H1 (cell line): ENCODE results near the gene SERPINB5. TPM values are rescaled to one million over a fixed set of nuclear protein-coding genes. Genes with fewer than 3 reads are reported as not detected.

Experiments used
- CTCF ChIA-PET: fragments of 300-600 bp; sonication (Branson Sonifier 250); formaldehyde crosslinking; loops from one replicate; lab custom pipeline; 2021; ENCODE audit not compliant: partially characterized antibody; lab: Charles Lee
- POLR2A ChIA-PET: fragments of 300-600 bp; sonication (Branson Sonifier 250); formaldehyde crosslinking; loops from one replicate; lab custom pipeline; 2021; ENCODE audit warnings: inconsistent platforms; ENCODE audit not compliant: partially characterized antibody; lab: Charles Lee
- DNase-seq, 2 experiments: peaks; one replicate each; pipeline versions ENCODE4 v3.0.0 to v3.0.0-alpha.2; 2010 to 2022; ENCODE audit warnings: low spot score in 2 of 2, low read depth in 1 of 2, mixed read lengths in 1 of 2
- FAIRE-seq: peaks from 2 replicates; lab custom pipeline; 2011; peaks lifted over from hg19 to GRCh38; lab: Jason Lieb, UNC
- H2AFZ ChIP-seq: 2 replicates; pipeline ENCODE4 v1.8.1; 2012; ENCODE audit warnings: low read length, inconsistent platforms
- H2AK5ac ChIP-seq: 2 replicates; pipeline ENCODE4 v1.6.1; 2013; ENCODE audit warnings: low read depth, low read length
- H2BK120ac ChIP-seq: replicated peaks from 2 replicates; pipeline ENCODE3; 2013; ENCODE audit warnings: low read depth, low read length, inconsistent platforms
- H2BK12ac ChIP-seq: 2 replicates; pipeline ENCODE4 v1.6.1; 2013; ENCODE audit warnings: low read depth, low read length
- H2BK15ac ChIP-seq: 2 replicates; pipeline ENCODE4 v1.6.1; 2013; ENCODE audit warnings: low read length
- H2BK20ac ChIP-seq: 2 replicates; pipeline ENCODE4 v1.6.1; 2013; ENCODE audit warnings: low read length
- H2BK5ac ChIP-seq: 2 replicates; pipeline ENCODE4 v1.6.1; 2013; ENCODE audit warnings: low read depth, low read length
- H3K14ac ChIP-seq: 2 replicates; pipeline ENCODE4 v1.6.1; 2013; ENCODE audit warnings: inconsistent platforms; ENCODE audit not compliant: insufficient read length
- H3K18ac ChIP-seq: 2 replicates; pipeline ENCODE4 v1.6.1; 2013; ENCODE audit warnings: low read length; ENCODE audit errors: extremely low read depth
- H3K23ac ChIP-seq: 2 replicates; pipeline ENCODE4 v1.6.1; 2013; ENCODE audit warnings: inconsistent platforms; ENCODE audit not compliant: insufficient read length
- H3K23me2 ChIP-seq: 2 replicates; pipeline ENCODE4 v1.6.1; 2013; ENCODE audit warnings: low read depth, low read length
- H3K27ac ChIP-seq: 2 replicates; pipeline ENCODE4 v1.6.1; 2011; ENCODE audit warnings: low read depth, low read length, inconsistent platforms
- H3K27me3 ChIP-seq, 4 experiments: replicated peaks in 1 of 4; 1 replicate in 1 of 4; 2 replicates in 3 of 4; pipeline versions ENCODE4 v1.6.1 to v1.8.1; 2011 to 2013; ENCODE audit warnings: low read length in 3 of 4, mild to moderate bottlenecking in 3 of 4, inconsistent platforms in 2 of 4, mixed read lengths in 2 of 4, moderate library complexity in 1 of 4; ENCODE audit not compliant: control insufficient read depth in 3 of 4, insufficient read depth in 3 of 4; ENCODE audit errors: extremely low read depth in 1 of 4
- H3K36me3 ChIP-seq, 4 experiments: 2 replicates each; pipeline versions ENCODE4 v1.6.1 to v1.8.1; 2011 to 2013; ENCODE audit warnings: mild to moderate bottlenecking in 4 of 4, low read length in 3 of 4, moderate library complexity in 2 of 4, control low read depth in 1 of 4, inconsistent platforms in 1 of 4; ENCODE audit not compliant: insufficient read depth in 4 of 4, control insufficient read depth in 2 of 4
- H3K4ac ChIP-seq: replicated peaks from 2 replicates; pipeline ENCODE3; 2013; ENCODE audit warnings: low read length, low read depth, mixed read lengths, inconsistent platforms; ENCODE audit not compliant: insufficient read length
- H3K4me1 ChIP-seq, 4 experiments: replicated peaks in 1 of 4; 1 replicate in 1 of 4; 2 replicates in 3 of 4; pipeline versions ENCODE4 v1.6.1 to v1.8.1; 2011 to 2013; ENCODE audit warnings: low read length in 3 of 4, inconsistent platforms in 2 of 4, mixed read lengths in 1 of 4; ENCODE audit not compliant: insufficient read depth in 4 of 4, control insufficient read depth in 3 of 4
- H3K4me2 ChIP-seq, 2 experiments: 2 replicates each; pipeline versions ENCODE4 v1.6.1 to v1.8.1; 2011 to 2013; ENCODE audit warnings: low read depth in 2 of 2, low read length in 2 of 2, control low read depth in 1 of 2, inconsistent platforms in 1 of 2, mild to moderate bottlenecking in 1 of 2; ENCODE audit not compliant: insufficient read depth in 1 of 2
- H3K4me3 ChIP-seq, 4 experiments: fragments of 200-600, 300-600 bp in 1 of 4; sonication (generic), shearing (Covaris generic), sonication (Bioruptor Twin) in 1 of 4; 2 replicates each; pipeline versions ENCODE4 v1.5.1 to v1.8.1; 2011 to 2016; ENCODE audit warnings: low read length in 4 of 4, low read depth in 3 of 4, control low read depth in 2 of 4, inconsistent platforms in 2 of 4, mild to moderate bottlenecking in 2 of 4, mixed read lengths in 1 of 4, moderate library complexity in 1 of 4; ENCODE audit not compliant: insufficient read depth in 2 of 4; ENCODE audit errors: extremely low read depth in 1 of 4
- H3K56ac ChIP-seq: replicated peaks from 2 replicates; pipeline ENCODE3; 2013; ENCODE audit warnings: low read depth, mild to moderate bottlenecking, mixed read lengths, low read length, inconsistent platforms; ENCODE audit not compliant: insufficient read length
- H3K79me1 ChIP-seq: 2 replicates; pipeline ENCODE4 v1.6.1; 2013; ENCODE audit warnings: low read depth, low read length, control low read depth
- H3K79me2 ChIP-seq, 2 experiments: 2 replicates each; pipeline versions ENCODE4 v1.6.1 to v1.8.1; 2012 to 2013; ENCODE audit warnings: low read length in 2 of 2, mild to moderate bottlenecking in 2 of 2, inconsistent platforms in 1 of 2; ENCODE audit not compliant: insufficient read depth in 2 of 2, control insufficient read depth in 1 of 2
- H3K9ac ChIP-seq, 4 experiments: replicated peaks in 1 of 4; 1 replicate in 1 of 4; 2 replicates in 3 of 4; pipeline versions ENCODE4 v1.6.1 to v1.8.1; 2011 to 2013; ENCODE audit warnings: low read depth in 3 of 4, low read length in 3 of 4, control low read depth in 2 of 4, mild to moderate bottlenecking in 2 of 4, moderate library complexity in 2 of 4, inconsistent platforms in 1 of 4; ENCODE audit errors: extremely low read depth in 1 of 4
- H3K9me3 ChIP-seq, 2 experiments: 2 replicates each; pipeline versions ENCODE4 v1.6.1 to v1.8.1; 2012 to 2013; ENCODE audit warnings: mild to moderate bottlenecking in 2 of 2, moderate library complexity in 2 of 2, control low read depth in 1 of 2, inconsistent platforms in 1 of 2, low read depth in 1 of 2, low read length in 1 of 2, mixed read lengths in 1 of 2; ENCODE audit not compliant: insufficient read depth in 2 of 2
- H4K20me1 ChIP-seq, 2 experiments: replicated peaks in 1 of 2; 2 replicates each; pipeline versions ENCODE3 to v1.8.1; 2011 to 2013; ENCODE audit warnings: inconsistent platforms in 2 of 2, low read length in 2 of 2, mild to moderate bottlenecking in 1 of 2; ENCODE audit not compliant: insufficient read depth in 2 of 2, control insufficient read depth in 1 of 2
- H4K5ac ChIP-seq: 2 replicates; pipeline ENCODE4 v1.6.1; 2013; ENCODE audit warnings: low read length, low read depth, mixed read lengths, inconsistent platforms; ENCODE audit not compliant: insufficient read length
- H4K8ac ChIP-seq: 2 replicates; pipeline ENCODE4 v1.8.0; 2013; ENCODE audit warnings: mild to moderate bottlenecking, moderate library complexity, low read length, inconsistent platforms; ENCODE audit not compliant: insufficient read depth; ENCODE audit errors: extremely low read depth
- H4K91ac ChIP-seq: replicated peaks from 2 replicates; pipeline ENCODE3; 2013; ENCODE audit warnings: low read length, mixed read lengths, inconsistent platforms; ENCODE audit not compliant: insufficient read length
- BCL11A ChIP-seq, 2 experiments: IDR thresholded peaks; one replicate each; pipeline ENCODE4 v1.6.1; 2011; ENCODE audit warnings: low read depth in 2 of 2, low read length in 2 of 2, mild to moderate bottlenecking in 2 of 2
- CREB1 ChIP-seq: IDR thresholded peaks from 2 replicates; pipeline ENCODE4 v1.6.1; 2012; ENCODE audit warnings: inconsistent platforms
- EP300 ChIP-seq, 2 experiments: IDR thresholded peaks; 1 replicate in 1 of 2; 2 replicates in 1 of 2; pipeline ENCODE4 v1.6.1; 2011 to 2012; ENCODE audit warnings: low read depth in 2 of 2, low read length in 2 of 2, mild to moderate bottlenecking in 2 of 2, borderline replicate concordance in 1 of 2, inconsistent platforms in 1 of 2, moderate library complexity in 1 of 2
- MAFK ChIP-seq: IDR thresholded peaks from 2 replicates; pipeline ENCODE4 v1.6.1; 2012; ENCODE audit warnings: low read depth, mild to moderate bottlenecking, improper control_type of control experiment, low read length
- SP2 ChIP-seq: IDR thresholded peaks from 2 replicates; pipeline ENCODE4 v1.6.1; 2012; ENCODE audit warnings: mild to moderate bottlenecking, low read length, inconsistent platforms
- TBP ChIP-seq: IDR thresholded peaks from 2 replicates; pipeline ENCODE4 v1.6.1; 2011; ENCODE audit warnings: low read depth, low read length, improper control_type of control experiment
- WGBS, 2 experiments: shearing (Covaris generic) in 1 of 2; methylation state at CpG; one replicate each; pipeline versions ENCODE4 v1.1.6 to v1.1.7; 2013 to 2015; ENCODE audit warnings: low lambda C conversion rate in 2 of 2, mixed read lengths in 2 of 2, inconsistent platforms in 1 of 2, low coverage in 1 of 2, missing lambda C conversion rate in 1 of 2; ENCODE audit not compliant: insufficient replicate concordance in 2 of 2, insufficient coverage in 1 of 2, insufficient read length in 1 of 2; ENCODE audit errors: extremely low coverage in 1 of 2, missing lambda C conversion rate in 1 of 2; 5-methylcytosine and 5-hydroxymethylcytosine counted together
- polyA plus RNA-seq, 7 experiments: library from polyadenylated mRNA; depleted of rRNA in 3 of 7; stranded (reverse) in 5 of 7; unstranded in 2 of 7; fragments of >200 nt in 5 of 7; fragments of 200-250 nt in 2 of 7; gene quantifications; 1 replicate in 5 of 7; 2 replicates in 1 of 7; 4 replicates in 1 of 7; pipeline versions ENCODE4 v1.2.1 to v1.2.3, GENCODE V29; 2011 to 2013; ENCODE audit warnings: missing spikeins in 2 of 7, mixed read lengths in 2 of 7
- total RNA-seq: library from RNA; stranded (reverse); fragmentation: NEBNext Ultra II Directional; extraction: Animal tissue kit (Norgen Biotek cat#: 25700); gene quantifications from 2 replicates; pipeline ENCODE4 v1.2.1, GENCODE V29; 2021
- TF ChIP-seq, protein P1 (sequence below): IDR thresholded peaks from 2 replicates; pipeline ENCODE4 v1.6.1; 2012; ENCODE audit warnings: inconsistent platforms
- TF ChIP-seq, protein P2 (sequence below): IDR thresholded peaks from 2 replicates; pipeline ENCODE4 v1.6.1; 2012; ENCODE audit warnings: inconsistent platforms

SERPINB5 gene
- total and polyA plus RNA-seq, 2 of the 8 experiments (the other 6 are each of a cell fraction or from before 2014, with no cell fraction given) = 0.03 TPM; not detected in 1

- Histone ChIP-seq H2BK15ac (no peak overlapping the region), H2AK5ac (no peak overlapping the region), H3K79me1 (no peaks in the 10 kb centered on the region), H2BK120ac (no peak overlapping the region), H2AFZ (no peak overlapping the region), H3K79me2 (no peaks in the 10 kb centered on the region), H3K56ac (no peak overlapping the region), H3K36me3 (no peaks in the 10 kb centered on the region), H3K18ac (no peak overlapping the region), H2BK5ac (no peak overlapping the region), H3K9me3 (0 out of 4 replicates have a peak, but pooled peaks cover 0 to 3% of the 10 kb centered on the region in 2 experiments), H2BK12ac (no peak overlapping the region), H3K23me2 (no peaks in the 10 kb centered on the region), H3K14ac (no peak overlapping the region), H3K4me1 (no peaks in the 10 kb centered on the region), H3K27ac (no peak overlapping the region), H2BK20ac (no peak overlapping the region), H4K8ac (no peak overlapping the region), H3K9ac (no peak overlapping the region), H3K27me3 (no peaks in the 10 kb centered on the region), H4K20me1 (no peaks in the 10 kb centered on the region), H4K5ac (no peak overlapping the region), H4K91ac (no peak overlapping the region), H3K4me2 (no peak overlapping the region), H3K4me3 (no peak overlapping the region), H3K4ac (no peak overlapping the region), H3K23ac (no peak overlapping the region)
- POLR2A ChIA-PET = no interaction called here
- CTCF ChIA-PET = interaction anchor here (0.8 to 1.3 kb wide), 2 partner anchors 22 to 46 kb away, joined by 3 to 4 read pairs; no protein-coding TSS in a partner anchor
- no peak for DNase-seq
- WGBS, 2 experiments = 91% methylated on average over 2 of the region's 2 CpGs; no CpG with 5 or more reads in 1 of the 2 experiments
- no peak for FAIRE-seq
- TF ChIP-seq, protein P1, sequence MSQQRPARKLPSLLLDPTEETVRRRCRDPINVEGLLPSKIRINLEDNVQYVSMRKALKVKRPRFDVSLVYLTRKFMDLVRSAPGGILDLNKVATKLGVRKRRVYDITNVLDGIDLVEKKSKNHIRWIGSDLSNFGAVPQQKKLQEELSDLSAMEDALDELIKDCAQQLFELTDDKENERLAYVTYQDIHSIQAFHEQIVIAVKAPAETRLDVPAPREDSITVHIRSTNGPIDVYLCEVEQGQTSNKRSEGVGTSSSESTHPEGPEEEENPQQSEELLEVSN = no peak
- no peak for TF ChIP-seq MAFK
- TF ChIP-seq SP2 = no peak
- no peak for TF ChIP-seq BCL11A (IDR thresholded peaks at IDR 0.05; ENCODE audit: low read depth in 2 of 2, low read length in 2 of 2)
- no peak for TF ChIP-seq EP300 (IDR thresholded peaks at IDR 0.05; ENCODE audit: borderline replicate concordance in 1 of 2, low read depth in 2 of 2, low read length in 2 of 2)
- TF ChIP-seq CREB1 = no peak
- no peak for TF ChIP-seq TBP
- TF ChIP-seq, protein P2, sequence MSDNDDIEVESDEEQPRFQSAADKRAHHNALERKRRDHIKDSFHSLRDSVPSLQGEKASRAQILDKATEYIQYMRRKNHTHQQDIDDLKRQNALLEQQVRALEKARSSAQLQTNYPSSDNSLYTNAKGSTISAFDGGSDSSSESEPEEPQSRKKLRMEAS = no peak
Observed at GRCh38 chr18:63532471-63532870, 55.7 kb downstream of the SERPINB5 start.
